SK-N-SH (cell line): ENCODE measurements around the gene ANKRD9.

Experiments used
- CHD2 ChIP-seq: fragments of 150-350 bp; IDR thresholded peaks from 2 replicates; pipeline ENCODE4 v1.6.1; 2018; ENCODE audit warnings: low read length; ENCODE audit not compliant: partially characterized antibody
- ELF1 ChIP-seq: IDR thresholded peaks from 2 replicates; pipeline ENCODE4 v1.4.0; 2012
- FOXJ3 ChIP-seq: sonication (generic); formaldehyde crosslinking; IDR thresholded peaks from 2 replicates; pipeline ENCODE4 v1.5.1; 2020; ENCODE audit warnings: mild to moderate bottlenecking, missing genetic modification reagents
- MXI1 ChIP-seq: IDR thresholded peaks from 2 replicates; pipeline ENCODE4 v1.6.1; 2012; ENCODE audit warnings: mild to moderate bottlenecking, low read depth, low read length, improper control_type of control experiment
- NRF1 ChIP-seq: IDR thresholded peaks from 2 replicates; pipeline ENCODE4 v1.6.1; 2012; ENCODE audit warnings: low read depth, mild to moderate bottlenecking, low read length
- POLR2AphosphoS5 ChIP-seq: IDR thresholded peaks from 2 replicates; pipeline ENCODE4 v1.6.1; 2012; ENCODE audit warnings: low read depth, low read length
- RFX5 ChIP-seq: IDR thresholded peaks from 2 replicates; pipeline ENCODE4 v1.6.1; 2012; ENCODE audit warnings: mild to moderate bottlenecking, improper control_type of control experiment, low read length
- SMC3 ChIP-seq: IDR thresholded peaks from 2 replicates; pipeline ENCODE4 v1.6.1; 2012; ENCODE audit warnings: low read depth, low read length, improper control_type of control experiment
- TAF1 ChIP-seq: IDR thresholded peaks from 2 replicates; pipeline ENCODE4 v1.6.1; 2012; ENCODE audit warnings: low read depth, mild to moderate bottlenecking, low read length, moderate library complexity, borderline replicate concordance
- USF2 ChIP-seq: fragments of 150-350 bp; IDR thresholded peaks from 2 replicates; pipeline ENCODE4 v1.6.1; 2017; ENCODE audit warnings: antibody characterized with exemption, low read length, low read depth, borderline replicate concordance
- YY1 ChIP-seq: IDR thresholded peaks from 2 replicates; pipeline ENCODE4 v1.4.0; 2012; ENCODE audit warnings: low read depth, mild to moderate bottlenecking
- TF ChIP-seq, protein P1 (sequence below): fragments of 200-600 bp; sonication (generic); IDR thresholded peaks from 2 replicates; pipeline ENCODE4 v1.6.1; 2017; ENCODE audit warnings: antibody characterized with exemption, mild to moderate bottlenecking, moderate library complexity
- TF ChIP-seq, protein P2 (sequence below): IDR thresholded peaks from 2 replicates; pipeline ENCODE4 v1.4.0; 2012; ENCODE audit warnings: low read depth

DNA sequence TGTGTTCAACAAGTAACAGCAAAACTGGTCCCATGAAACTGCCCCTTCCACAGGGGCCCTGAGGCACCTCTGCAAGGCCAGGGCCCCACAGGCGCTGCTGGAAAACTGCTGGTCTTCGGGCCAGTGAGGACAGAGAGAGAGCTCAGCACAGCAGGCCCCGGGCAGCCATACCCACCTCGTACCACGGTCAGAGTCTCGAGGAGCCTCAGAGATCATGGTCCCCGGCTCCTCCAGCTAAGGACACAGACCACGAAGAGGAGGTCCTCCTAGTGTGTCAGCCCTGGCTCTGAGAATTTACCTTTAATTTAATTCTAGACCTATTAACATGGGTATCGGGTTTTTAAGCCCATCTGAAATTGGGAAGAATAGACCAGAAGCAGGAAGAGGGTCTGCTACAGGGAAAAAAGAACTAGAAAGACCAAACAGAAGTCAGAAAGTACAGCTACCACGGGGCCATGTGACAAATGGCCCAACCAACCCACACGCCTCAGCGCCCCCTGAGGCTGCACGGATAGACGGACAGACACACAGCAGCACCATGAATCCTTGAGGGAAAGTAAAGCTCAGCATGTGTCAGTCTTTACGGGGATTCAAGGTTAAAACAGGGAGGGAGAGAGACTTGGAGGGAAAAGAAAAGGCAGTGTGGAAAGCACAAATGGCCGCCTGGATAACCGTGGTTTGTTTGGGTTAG, 22.9 kb downstream of the ANKRD9 start:
- TF ChIP-seq, protein P1, sequence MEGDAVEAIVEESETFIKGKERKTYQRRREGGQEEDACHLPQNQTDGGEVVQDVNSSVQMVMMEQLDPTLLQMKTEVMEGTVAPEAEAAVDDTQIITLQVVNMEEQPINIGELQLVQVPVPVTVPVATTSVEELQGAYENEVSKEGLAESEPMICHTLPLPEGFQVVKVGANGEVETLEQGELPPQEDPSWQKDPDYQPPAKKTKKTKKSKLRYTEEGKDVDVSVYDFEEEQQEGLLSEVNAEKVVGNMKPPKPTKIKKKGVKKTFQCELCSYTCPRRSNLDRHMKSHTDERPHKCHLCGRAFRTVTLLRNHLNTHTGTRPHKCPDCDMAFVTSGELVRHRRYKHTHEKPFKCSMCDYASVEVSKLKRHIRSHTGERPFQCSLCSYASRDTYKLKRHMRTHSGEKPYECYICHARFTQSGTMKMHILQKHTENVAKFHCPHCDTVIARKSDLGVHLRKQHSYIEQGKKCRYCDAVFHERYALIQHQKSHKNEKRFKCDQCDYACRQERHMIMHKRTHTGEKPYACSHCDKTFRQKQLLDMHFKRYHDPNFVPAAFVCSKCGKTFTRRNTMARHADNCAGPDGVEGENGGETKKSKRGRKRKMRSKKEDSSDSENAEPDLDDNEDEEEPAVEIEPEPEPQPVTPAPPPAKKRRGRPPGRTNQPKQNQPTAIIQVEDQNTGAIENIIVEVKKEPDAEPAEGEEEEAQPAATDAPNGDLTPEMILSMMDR = no peak
- TF ChIP-seq TAF1 (no peak), YY1 (no peak), MXI1 (no peak), ELF1 (no peak), POLR2AphosphoS5 (no peak), NRF1 (no peak), SMC3 (no peak), FOXJ3 (no peak), CHD2 (no peak), RFX5 (no peak), USF2 (no peak)
- TF ChIP-seq, protein P2, sequence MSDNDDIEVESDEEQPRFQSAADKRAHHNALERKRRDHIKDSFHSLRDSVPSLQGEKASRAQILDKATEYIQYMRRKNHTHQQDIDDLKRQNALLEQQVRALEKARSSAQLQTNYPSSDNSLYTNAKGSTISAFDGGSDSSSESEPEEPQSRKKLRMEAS = no peak
